ENCODE data around the gene PRPF38A. TPM values are rescaled to one million over a fixed set of nuclear protein-coding genes. Genes with fewer than 3 reads are reported as not detected.
"Not testable (repeated sequence)": the region's sequence is repeated elsewhere in the genome, so short reads cannot be mapped to it uniquely, and the experiment has no call there.

The PRPF38A gene
- total and polyA plus RNA-seq, 5 experiments from 2014 or later = 31.2 to 89.1 (median 36.5) TPM

DNA sequence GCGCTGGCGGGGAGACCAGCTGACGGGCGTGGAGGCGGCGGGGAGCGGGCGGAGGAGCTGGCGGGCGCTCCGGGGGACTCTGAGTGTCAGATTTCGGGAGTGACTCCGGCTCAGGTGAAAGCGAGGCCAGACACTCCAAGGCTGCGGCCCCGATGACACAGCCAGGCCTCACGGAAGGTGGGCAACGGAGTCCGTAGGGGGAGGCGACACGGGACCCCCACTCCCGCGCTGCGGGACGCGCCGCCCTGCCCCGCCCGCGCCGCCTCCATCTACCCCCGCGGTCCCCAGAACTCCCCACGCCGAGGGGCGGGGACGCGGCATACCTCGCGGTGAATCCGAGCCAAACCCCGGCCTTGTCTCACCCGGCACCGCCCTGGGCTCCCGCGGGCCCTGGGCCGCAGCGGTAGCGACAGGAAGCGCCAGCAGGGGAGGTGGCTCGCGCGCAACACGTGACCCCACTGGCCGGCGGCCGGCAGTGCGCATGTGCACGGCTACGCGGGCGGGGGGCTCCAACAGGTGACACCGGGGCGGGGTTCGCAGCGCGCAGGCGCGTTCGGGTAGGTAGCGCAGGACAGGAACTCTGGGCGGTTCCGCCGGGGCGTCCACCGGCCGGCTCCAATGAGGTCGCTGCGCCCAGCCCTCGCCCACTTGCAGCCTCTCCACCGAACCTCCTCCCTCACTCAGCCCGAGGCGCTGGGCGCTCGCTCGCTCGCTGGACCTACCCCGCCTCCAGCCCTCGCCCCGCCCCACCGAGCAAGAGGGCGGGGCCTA is 38.5 kb upstream of the PRPF38A start, which contains the start of gene CC2D1B:
TSS of gene CC2D1B (minus strand) at position 460 of the 771 bp plus-strand sequence. CDS start 1,585 bp downstream, outside the sequence.
- peak; percentile 98 to 100 (median 99) for DNase-seq
- Mint-ChIP-seq H3K27me3 (no peaks in the 10 kb centered on the region), H3K36me3 (peaks cover 0 to 30% (median 4%) of the 10 kb centered on the region in 3 donors), H3K9me3 (no peaks in the 10 kb centered on the region), H3K4me1 (peaks cover 18 to 61% (median 51%) of the 10 kb centered on the region in 4 donors), H3K4me3 (peak within 1 kb of the TSS; percentile 90 to 97 (median 95)), H3K27ac (peak within 1 kb of the TSS; percentile 92 to 97 (median 96))
- peak; percentile 87 to 90 for ATAC-seq
- POLR2A ChIA-PET = interaction anchor here (0.5 to 5.0 kb wide), 17 partner anchors 13 to 556 kb away, joined by 3 to 51 read pairs (median 3); partner anchors contain the start of genes BTF3L4, ECHDC2, GPX7 and ORC1

DNA sequence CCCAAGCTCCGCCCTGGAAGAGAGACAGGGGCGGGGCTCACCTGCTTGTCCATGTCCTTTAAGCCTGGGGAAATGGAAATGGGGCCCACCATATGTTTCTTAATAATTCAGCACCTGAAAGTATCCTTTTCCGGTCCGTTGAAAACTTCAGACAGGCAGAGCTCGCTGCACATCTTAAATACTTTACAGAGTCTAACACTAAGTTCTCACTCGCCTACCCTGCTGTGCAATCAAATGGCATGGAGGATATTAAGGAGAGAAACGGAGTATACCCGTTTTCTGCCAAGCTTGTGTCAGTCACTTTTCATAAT is 37.9 kb upstream of the PRPF38A start:
- Mint-ChIP-seq H3K4me3 (peak overlapping the region; percentile 82 to 97 (median 91)), H3K36me3 (peaks cover 0 to 25% (median 4%) of the 10 kb centered on the region in 3 donors), H3K9me3 (no peaks in the 10 kb centered on the region), H3K4me1 (peaks cover 18 to 59% (median 50%) of the 10 kb centered on the region in 4 donors), H3K27me3 (no peaks in the 10 kb centered on the region), H3K27ac (peak overlapping the region; percentile 86 to 97 (median 92))
- ATAC-seq = peak in 1 of 2 donors; percentile 1
- POLR2A ChIA-PET = interaction anchor here (0.6 to 5.0 kb wide), 11 partner anchors 18 to 555 kb away, joined by 3 to 51 read pairs (median 4); partner anchors contain the start of genes BTF3L4, ECHDC2, GPX7 and ORC1
- no peak for DNase-seq

DNA sequence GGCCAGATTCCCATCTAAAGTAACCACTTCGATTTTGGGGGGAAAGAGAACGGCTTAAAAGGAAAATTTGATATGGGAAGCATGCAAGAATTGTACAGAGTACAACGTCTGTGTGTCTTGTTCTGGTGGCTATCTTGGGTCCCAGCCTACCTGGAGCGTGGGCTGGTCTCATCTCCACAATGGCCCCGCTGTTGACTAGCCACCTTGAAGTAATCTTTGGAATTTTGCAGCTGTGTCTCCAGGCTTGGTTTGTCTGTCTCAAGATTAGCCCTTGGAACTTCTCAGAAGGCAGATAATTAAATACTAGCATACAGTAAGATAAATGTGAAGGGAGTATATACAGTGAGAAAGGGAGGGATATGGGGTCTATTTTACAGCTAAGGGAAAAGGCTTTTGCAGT is 37.1 kb upstream of the PRPF38A start:
- H3K27ac Mint-ChIP-seq = peak overlapping the region in 3 of 10 donors; percentile 7 to 50 (median 11)
- H3K4me1 Mint-ChIP-seq = peaks cover 15 to 52% (median 45%) of the 10 kb centered on the region in 4 donors
- H3K4me3 Mint-ChIP-seq = peak overlapping the region in 9 of 10 donors; percentile 45 to 92 (median 61)
- ATAC-seq = no peak
- peaks cover 0 to 17% (median 4%) of the 10 kb centered on the region in 3 donors for H3K36me3 Mint-ChIP-seq
- DNase-seq = no peak
- H3K27me3 Mint-ChIP-seq = no peaks in the 10 kb centered on the region
- POLR2A ChIA-PET = interaction anchor here (1.2 to 5.0 kb wide), 4 partner anchors 37 to 554 kb away, joined by 3 to 51 read pairs (median 4); partner anchors contain the start of genes ECHDC2, ORC1 and PRPF38A
- no peaks in the 10 kb centered on the region for H3K9me3 Mint-ChIP-seq

DNA sequence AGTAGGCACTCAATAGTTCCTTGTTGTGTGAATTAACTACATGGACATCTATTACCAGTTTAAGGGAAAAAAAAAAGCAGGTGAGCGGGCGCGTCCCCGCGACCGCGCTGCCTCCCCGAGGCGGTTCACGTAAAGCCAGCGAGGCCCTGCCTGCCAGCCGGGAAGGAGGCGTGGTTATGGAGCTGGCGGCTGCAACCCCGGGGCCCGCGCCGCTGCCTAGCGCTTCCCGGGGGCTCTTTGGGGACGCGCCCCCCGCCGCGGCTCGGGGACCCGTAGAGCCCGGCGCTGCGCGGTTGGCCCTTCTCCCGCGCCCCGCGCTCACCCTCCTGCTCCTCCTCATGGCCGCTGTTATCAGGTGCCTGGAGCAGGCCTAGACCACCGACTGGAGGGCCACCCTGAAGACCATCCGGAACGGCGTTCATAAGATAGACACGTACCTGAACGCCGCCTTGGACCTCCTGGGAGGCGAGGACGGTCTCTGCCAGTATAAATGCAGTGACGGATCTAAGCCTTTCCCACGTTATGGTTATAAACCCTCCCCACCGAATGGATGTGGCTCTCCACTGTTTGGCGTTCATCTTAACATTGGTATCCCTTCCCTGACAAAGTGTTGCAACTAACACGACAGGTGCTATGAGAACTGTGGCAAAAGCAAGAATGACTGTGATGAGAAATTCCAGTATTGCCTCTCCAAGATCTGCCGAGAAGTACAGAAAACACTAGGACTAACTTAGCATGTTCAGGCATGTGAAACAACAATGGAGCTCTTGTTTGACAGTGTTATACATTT is 35.8 kb upstream of the PRPF38A start:
- H3K9me3 Mint-ChIP-seq = no peaks in the 10 kb centered on the region
- peaks cover 0 to 8% (median 0%) of the 10 kb centered on the region in 3 donors for H3K36me3 Mint-ChIP-seq
- no peaks in the 10 kb centered on the region for H3K27me3 Mint-ChIP-seq
- POLR2A ChIA-PET = interaction anchor here (0.7 to 5.0 kb wide), 6 partner anchors 11 to 920 kb away, joined by 3 to 51 read pairs (median 4); partner anchors contain the start of genes ORC1, PRPF38A and TUT4
- H3K4me3 Mint-ChIP-seq = peak overlapping the region; percentile 68 to 83 (median 76)
- peak; percentile 25 to 72 (median 58) for DNase-seq
- peak in 1 of 2 donors; percentile 29 for ATAC-seq
- H3K27ac Mint-ChIP-seq = peak overlapping the region in 9 of 10 donors; percentile 1 to 90 (median 79)
- H3K4me1 Mint-ChIP-seq = peaks cover 15 to 43% (median 38%) of the 10 kb centered on the region in 4 donors

DNA sequence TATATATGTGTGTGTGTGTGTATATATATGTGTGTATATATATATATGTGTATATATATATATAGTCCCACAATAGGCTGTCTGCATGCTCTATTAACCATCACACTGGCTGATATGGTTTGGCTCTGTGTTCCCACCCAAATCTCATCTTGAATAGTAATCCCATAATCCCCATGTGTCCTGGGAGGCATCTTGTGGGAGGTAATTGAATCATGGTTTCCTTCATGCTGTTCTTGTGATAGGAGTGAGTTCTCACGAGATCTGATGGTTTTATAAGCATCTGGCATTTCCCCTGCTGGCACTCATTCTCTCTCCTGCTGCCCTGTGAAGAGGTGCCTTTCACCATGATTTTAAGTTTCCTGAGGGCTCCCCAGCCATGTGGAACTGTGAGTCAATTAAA is 34.6 kb upstream of the PRPF38A start:
- not testable (repeated sequence) for H3K36me3 Mint-ChIP-seq, H3K9me3 Mint-ChIP-seq, H3K27me3 Mint-ChIP-seq, DNase-seq, ATAC-seq, H3K27ac Mint-ChIP-seq, H3K4me3 Mint-ChIP-seq
- peaks cover 10 to 31% (median 26%) of the 10 kb centered on the region in 4 donors for H3K4me1 Mint-ChIP-seq
- POLR2A ChIA-PET = interaction anchor here (1.4 to 5.0 kb wide), 2 partner anchors 35 to 183 kb away, joined by 4 to 51 read pairs; partner anchors contain the start of genes ORC1, PRPF38A and TUT4

DNA sequence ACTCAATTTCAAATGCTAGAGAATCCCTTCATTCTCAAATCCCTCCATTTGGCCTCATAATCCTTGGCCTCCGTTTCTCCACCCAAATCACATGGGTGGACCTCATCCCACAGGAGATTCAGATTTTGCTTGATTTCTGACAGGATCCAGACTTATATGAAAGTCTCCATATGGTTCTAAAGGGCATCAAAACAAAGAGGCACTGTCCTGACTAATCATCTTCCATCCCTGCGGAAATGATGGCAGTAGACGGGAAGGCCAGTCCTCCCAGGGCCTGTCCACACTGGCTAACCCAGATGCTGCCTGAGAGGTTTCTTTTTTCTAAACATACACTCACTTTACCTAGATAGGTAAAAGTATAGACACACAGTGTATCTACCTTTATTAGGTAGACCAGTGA is 19.0 kb upstream of the PRPF38A start:
- no peak overlapping the region for H3K27ac Mint-ChIP-seq
- no peaks in the 10 kb centered on the region for H3K27me3 Mint-ChIP-seq
- H3K4me3 Mint-ChIP-seq = no peak overlapping the region
- no peak for ATAC-seq
- H3K4me1 Mint-ChIP-seq = no peaks in the 10 kb centered on the region
- POLR2A ChIA-PET = no interaction called here
- peaks cover 0 to 4% (median 0%) of the 10 kb centered on the region in 3 donors for H3K36me3 Mint-ChIP-seq
- H3K9me3 Mint-ChIP-seq = no peaks in the 10 kb centered on the region
- no peak for DNase-seq

DNA sequence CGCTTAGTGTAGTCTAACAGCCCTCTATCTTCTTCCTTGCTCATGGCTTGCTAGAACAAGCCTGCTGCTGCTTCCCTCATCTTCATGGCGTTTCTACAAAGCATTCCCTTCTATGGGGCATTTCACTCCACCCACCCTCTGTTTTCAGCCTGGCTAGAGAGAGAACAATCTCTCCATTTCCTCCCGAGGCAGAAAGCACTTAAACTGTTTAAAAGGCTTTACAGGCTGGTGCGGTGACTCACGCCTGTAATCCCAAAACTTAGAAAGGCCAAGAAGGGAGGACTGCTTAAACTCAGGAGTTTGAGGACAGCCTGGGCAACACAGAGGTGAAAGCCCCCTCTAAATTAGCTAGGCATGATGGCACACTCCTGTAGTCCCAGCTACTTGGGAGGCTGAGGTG is 17.9 kb upstream of the PRPF38A start:
- Mint-ChIP-seq H3K4me3 (no peak overlapping the region), H3K36me3 (peaks cover 0 to 4% (median 0%) of the 10 kb centered on the region in 3 donors), H3K4me1 (no peaks in the 10 kb centered on the region), H3K27ac (no peak overlapping the region), H3K27me3 (no peaks in the 10 kb centered on the region), H3K9me3 (no peaks in the 10 kb centered on the region)
- ATAC-seq = no peak
- no peak for DNase-seq
- POLR2A ChIA-PET = no interaction called here

DNA sequence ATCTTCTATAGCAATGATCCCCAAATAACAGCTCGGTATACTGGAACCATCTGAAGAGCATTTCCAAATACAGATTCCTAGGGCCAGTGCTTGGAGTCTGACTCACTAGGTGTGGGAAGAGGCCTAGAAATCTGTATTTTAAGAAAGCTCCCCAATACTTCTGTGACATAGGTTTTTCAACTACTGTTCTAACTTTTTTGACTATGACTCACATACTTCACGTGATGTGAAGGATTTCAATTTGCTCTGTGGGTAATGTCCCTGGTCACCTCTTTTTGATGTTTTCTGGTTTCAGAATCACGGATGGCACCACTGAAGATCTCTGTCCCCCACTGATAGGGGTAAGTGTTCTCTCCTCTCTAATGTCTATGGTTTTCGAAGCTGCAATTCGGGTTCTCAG is 11.2 kb upstream of the PRPF38A start:
- Mint-ChIP-seq H3K4me3 (no peak overlapping the region), H3K27me3 (no peaks in the 10 kb centered on the region), H3K4me1 (no peaks in the 10 kb centered on the region), H3K36me3 (no peaks in the 10 kb centered on the region), H3K27ac (peak overlapping the region in 1 of 10 donors; percentile 54), H3K9me3 (no peaks in the 10 kb centered on the region)
- POLR2A ChIA-PET = no interaction called here
- ATAC-seq (no peak), DNase-seq (no peak)

DNA sequence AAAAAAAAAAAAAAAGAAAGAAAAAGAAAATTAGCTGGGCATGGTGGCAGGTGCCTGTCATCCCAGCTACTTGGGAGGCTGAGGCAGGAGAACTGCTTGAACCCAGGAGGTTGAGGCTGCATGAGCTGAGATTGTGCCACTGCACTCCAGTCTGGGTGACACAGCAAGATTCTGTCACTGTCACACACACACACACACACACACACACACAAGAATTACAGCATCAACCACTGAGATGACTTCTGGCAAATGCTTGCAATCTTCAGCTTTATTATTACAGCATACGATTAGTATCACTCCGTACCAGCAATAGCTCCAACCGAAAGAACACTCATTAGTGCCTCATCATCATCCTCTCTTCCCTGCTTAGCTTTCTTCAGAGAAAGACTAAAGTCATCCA is 4.8 kb upstream of the PRPF38A start:
- H3K4me1 Mint-ChIP-seq = peaks cover 9 to 16% (median 11%) of the 10 kb centered on the region in 4 donors
- no peaks in the 10 kb centered on the region for H3K36me3 Mint-ChIP-seq
- DNase-seq (no peak), ATAC-seq (no peak)
- no peaks in the 10 kb centered on the region for H3K9me3 Mint-ChIP-seq
- no peaks in the 10 kb centered on the region for H3K27me3 Mint-ChIP-seq
- POLR2A ChIA-PET = no interaction called here
- no peak overlapping the region for H3K4me3 Mint-ChIP-seq
- no peak overlapping the region for H3K27ac Mint-ChIP-seq

DNA sequence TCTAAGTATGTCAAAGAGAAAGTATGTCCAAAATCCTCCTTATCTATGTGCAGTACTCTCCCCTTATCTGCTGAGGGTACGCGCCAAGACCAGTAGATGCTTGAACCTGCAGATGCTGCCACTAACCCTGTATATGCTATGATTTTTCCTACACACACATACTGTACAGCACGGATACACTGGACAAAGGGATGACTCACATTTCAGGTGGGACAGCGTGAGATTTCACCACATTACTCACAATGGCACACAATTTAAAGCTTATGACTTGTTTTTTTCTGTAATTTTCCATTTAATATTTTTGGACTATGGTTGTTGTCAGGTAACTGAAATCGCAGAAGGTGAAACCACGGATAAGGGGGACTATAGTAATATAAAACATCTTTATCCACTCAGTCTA is 4.3 kb upstream of the PRPF38A start:
- ATAC-seq = no peak
- Mint-ChIP-seq H3K27me3 (no peaks in the 10 kb centered on the region), H3K9me3 (no peaks in the 10 kb centered on the region), H3K4me1 (peaks cover 9 to 21% (median 16%) of the 10 kb centered on the region in 4 donors), H3K27ac (no peak overlapping the region), H3K4me3 (no peak overlapping the region), H3K36me3 (no peaks in the 10 kb centered on the region)
- POLR2A ChIA-PET = no interaction called here
- no peak for DNase-seq

DNA sequence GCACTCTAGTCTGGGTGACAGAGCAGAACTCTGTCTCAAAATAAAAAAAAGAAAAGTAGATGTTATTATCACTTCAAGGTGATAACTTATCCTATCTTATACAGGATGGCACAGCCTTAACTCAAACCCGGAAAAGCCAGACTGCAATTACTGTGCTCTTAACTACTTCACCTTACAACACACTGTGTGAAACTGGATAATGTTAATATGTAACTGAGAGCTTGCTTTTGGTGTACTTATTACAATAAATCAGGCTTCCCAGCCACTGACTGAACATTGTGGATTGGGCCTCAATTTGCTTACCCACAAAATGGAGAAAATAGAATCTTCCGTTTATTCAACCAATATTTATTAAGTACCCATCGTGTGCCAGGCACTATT is 1.6 kb upstream of the PRPF38A start:
- DNase-seq (no peak), ATAC-seq (no peak)
- POLR2A ChIA-PET = interaction anchor here (3.0 kb wide), 1 partner anchor 10 kb away, joined by 11 read pairs; no protein-coding TSS in a partner anchor
- Mint-ChIP-seq H3K36me3 (peaks cover 0 to 23% (median 7%) of the 10 kb centered on the region in 3 donors), H3K4me1 (peaks cover 11 to 40% (median 35%) of the 10 kb centered on the region in 4 donors), H3K27ac (peak overlapping the region in 1 of 10 donors; percentile 93), H3K9me3 (no peaks in the 10 kb centered on the region), H3K4me3 (peak overlapping the region in 8 of 10 donors; percentile 18 to 100 (median 99)), H3K27me3 (no peaks in the 10 kb centered on the region)

DNA sequence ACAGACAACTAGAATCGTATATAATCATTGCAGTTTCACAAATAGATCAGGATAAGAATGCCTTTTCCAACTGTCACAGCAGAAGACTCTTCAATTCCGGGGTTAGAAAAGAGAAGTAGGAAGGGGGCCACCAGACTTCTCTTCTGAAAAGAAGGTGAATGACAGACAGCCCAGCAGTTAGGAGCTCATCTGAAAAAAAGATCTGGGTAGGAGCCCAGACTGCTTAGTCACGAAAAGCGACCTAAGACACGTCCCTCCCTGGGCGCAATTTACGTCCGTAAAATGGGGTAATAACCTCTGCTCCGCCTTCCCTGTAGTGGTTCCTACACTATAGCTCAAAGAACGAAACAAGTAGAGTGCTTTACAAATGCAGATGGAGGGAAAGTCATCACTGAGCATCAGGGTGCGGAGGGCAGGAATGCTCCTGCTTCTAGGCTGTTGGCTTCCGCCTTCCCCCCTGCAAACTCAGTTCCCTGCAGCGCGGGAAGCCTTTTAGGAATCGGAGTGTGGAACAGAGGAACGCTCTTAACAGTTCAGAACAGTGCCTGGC is 761 bp upstream of the PRPF38A start:
- ATAC-seq (peak; percentile 21 to 28), DNase-seq (peak in 8 of 10 donors; percentile 6 to 52 (median 44))
- peaks cover 0 to 29% (median 7%) of the 10 kb centered on the region in 3 donors for H3K36me3 Mint-ChIP-seq
- POLR2A ChIA-PET = interaction anchor here (0.6 to 3.0 kb wide), 17 partner anchors 10 to 348 kb away, joined by 3 to 51 read pairs (median 6); partner anchors contain the start of genes BTF3L4, CC2D1B, SHISAL2A and TUT4
- H3K4me1 Mint-ChIP-seq = peaks cover 11 to 42% (median 38%) of the 10 kb centered on the region in 4 donors
- no peaks in the 10 kb centered on the region for H3K9me3 Mint-ChIP-seq
- no peaks in the 10 kb centered on the region for H3K27me3 Mint-ChIP-seq
- peak overlapping the region; percentile 93 to 99 (median 99) for H3K27ac Mint-ChIP-seq
- H3K4me3 Mint-ChIP-seq = peak overlapping the region; percentile 97 to 100 (median 99)
